ENCODE measurements around the gene SRGAP2C. TPM values are rescaled to one million over a fixed set of nuclear protein-coding genes. Genes with fewer than 3 reads are reported as not detected.
"Not testable (repeated sequence)": the region's sequence is repeated elsewhere in the genome, so short reads cannot be mapped to it uniquely, and the experiment has no call there.

The SRGAP2C gene
- total RNA-seq, 1 experiment from 2014 or later, result 26.2 TPM

DNA sequence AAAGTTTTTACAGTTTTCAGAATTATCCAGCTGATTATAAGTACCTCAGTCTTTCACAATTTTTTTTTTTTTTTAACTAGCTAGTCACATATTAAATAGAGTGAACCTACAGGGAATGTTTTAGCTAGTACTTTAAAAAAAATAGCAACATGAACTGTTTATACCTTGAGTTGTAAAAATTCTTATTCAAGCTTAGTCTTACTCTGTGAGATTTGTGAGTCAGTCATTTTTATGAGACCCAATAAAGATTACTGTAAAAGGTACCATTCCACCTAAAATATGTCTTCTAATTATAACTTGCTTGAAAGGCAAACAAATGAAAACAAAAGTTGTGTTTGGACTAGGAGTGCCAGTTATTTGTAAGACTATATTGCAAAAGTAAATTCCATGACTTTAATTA lies 6.6 kb upstream of the SRGAP2C start:
- H3K4me3 ChIP-seq (ENCODE audit: low read length); H3K9me3 ChIP-seq (ENCODE audit: low read length); H4K20me1 ChIP-seq (ENCODE audit: insufficient read depth, low read depth, low read length); H3K27ac ChIP-seq (ENCODE audit: low read length); H3K9me2 ChIP-seq (replicated peaks; ENCODE audit: insufficient read depth, low read length); H3K79me2 ChIP-seq (ENCODE audit: low read length); H2AFZ ChIP-seq (ENCODE audit: low read length); H3K9ac ChIP-seq (ENCODE audit: low read length); H3K4me1 ChIP-seq (ENCODE audit: low read length); H3K27me3 ChIP-seq (ENCODE audit: low read length); H3K36me3 ChIP-seq (ENCODE audit: insufficient read depth, low read length); DNase-seq; H3K4me2 ChIP-seq (ENCODE audit: low read depth, low read length, poor library complexity, severe bottlenecking): not testable (repeated sequence)

DNA sequence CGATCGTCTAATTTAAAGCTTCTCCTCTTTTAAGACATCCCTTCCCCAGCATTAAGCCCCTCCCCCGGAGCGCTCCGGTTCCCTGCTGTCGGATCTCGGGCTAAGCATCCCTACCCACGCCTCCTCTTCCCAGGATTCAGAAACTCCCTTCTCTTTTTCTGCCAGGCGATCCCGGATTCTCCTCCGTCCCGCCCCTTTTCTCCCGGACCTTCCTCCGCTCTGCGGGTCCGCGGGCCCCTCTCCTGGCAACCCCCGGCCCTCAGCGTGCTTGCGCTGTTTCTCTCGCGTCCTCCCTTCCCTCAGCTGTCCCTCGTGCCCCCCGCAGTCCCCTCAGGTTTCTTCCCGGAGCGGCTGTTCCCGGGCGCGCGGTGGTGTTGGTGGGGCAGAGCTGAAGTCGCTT lies 908 bp upstream of the SRGAP2C start:
- peak; percentile 10 for DNase-seq
- Histone ChIP-seq H3K4me3 (ENCODE audit: low read length) (peak overlapping the region; percentile 51; the same call in 1 of the 2 replicates), H3K9ac (ENCODE audit: low read length) (peak overlapping the region; percentile 63), H3K4me2 (ENCODE audit: low read depth, low read length, poor library complexity, severe bottlenecking) (peak overlapping the region; percentile 26)
- not testable (repeated sequence) for H2AFZ ChIP-seq (ENCODE audit: low read length); H3K9me2 ChIP-seq (replicated peaks; ENCODE audit: insufficient read depth, low read length); H3K9me3 ChIP-seq (ENCODE audit: low read length); H3K36me3 ChIP-seq (ENCODE audit: insufficient read depth, low read length); H3K79me2 ChIP-seq (ENCODE audit: low read length); H3K27ac ChIP-seq (ENCODE audit: low read length); H3K4me1 ChIP-seq (ENCODE audit: low read length); H4K20me1 ChIP-seq (ENCODE audit: insufficient read depth, low read depth, low read length); H3K27me3 ChIP-seq (ENCODE audit: low read length)

DNA sequence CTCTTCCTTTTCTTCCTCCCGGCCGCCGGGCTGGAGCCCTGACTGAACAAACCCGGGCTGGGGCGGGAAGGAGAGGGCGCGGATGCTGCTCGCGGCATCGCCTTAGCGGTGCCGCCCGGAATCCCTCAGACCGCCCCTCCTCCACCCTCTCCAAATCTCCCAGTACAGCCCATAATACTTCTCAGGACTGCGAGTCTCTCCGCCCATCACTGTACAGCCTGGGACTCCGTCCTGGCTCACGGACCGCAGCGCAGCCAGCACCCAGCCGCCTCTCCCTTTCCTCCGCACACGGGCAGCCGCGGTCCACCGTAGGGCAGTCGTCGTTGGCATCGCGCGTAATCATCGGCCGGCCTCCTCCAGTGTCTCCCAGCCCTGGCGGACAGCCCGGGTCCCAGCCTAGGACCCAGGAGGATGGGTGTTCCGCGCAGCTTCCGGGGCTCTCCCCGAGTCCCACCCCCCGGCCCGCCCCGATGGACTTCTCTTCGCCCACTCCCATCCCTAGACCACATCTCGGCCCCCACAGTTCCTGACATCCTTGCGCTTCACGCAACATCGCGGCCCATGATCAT lies 449 bp downstream of the SRGAP2C start:
- not testable (repeated sequence) for H3K4me1 ChIP-seq (ENCODE audit: low read length); H3K9me2 ChIP-seq (replicated peaks; ENCODE audit: insufficient read depth, low read length); H3K27me3 ChIP-seq (ENCODE audit: low read length); DNase-seq; H3K36me3 ChIP-seq (ENCODE audit: insufficient read depth, low read length); H2AFZ ChIP-seq (ENCODE audit: low read length); H3K4me2 ChIP-seq (ENCODE audit: low read depth, low read length, poor library complexity, severe bottlenecking); H4K20me1 ChIP-seq (ENCODE audit: insufficient read depth, low read depth, low read length); H3K27ac ChIP-seq (ENCODE audit: low read length); H3K9me3 ChIP-seq (ENCODE audit: low read length)
- peak overlapping the region; percentile 41; the same call in 1 of the 2 replicates for H3K4me3 ChIP-seq (ENCODE audit: low read length)
- H3K79me2 ChIP-seq (ENCODE audit: low read length), result peaks cover 12% of the 10 kb centered on the region; the same call in 1 of the 2 replicates
- 0 out of 2 replicates have a peak overlapping the region, but pooled peaks have one; percentile 35 for H3K9ac ChIP-seq (ENCODE audit: low read length)

DNA sequence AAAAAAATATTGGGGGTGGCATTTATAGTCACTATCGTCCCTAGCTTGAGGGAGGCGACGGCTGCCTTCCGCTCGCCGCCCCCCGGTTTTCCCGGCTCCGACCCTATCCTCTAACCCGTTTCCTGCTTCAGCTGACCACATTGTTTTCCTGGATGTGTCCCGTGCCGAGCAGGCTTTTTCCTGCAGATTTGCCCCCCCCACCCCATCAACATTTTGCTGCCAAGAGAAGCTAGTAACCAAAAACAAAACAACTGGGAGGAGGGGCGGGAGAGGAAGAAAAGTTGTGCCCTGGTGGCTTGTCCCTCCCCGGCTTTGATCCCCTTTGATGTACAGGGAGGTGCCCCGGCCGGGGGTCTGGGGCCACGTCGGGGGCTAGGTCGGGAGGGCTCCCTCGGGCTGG lies 1.4 kb downstream of the SRGAP2C start:
- H3K27ac ChIP-seq (ENCODE audit: low read length); H3K4me1 ChIP-seq (ENCODE audit: low read length); H3K36me3 ChIP-seq (ENCODE audit: insufficient read depth, low read length); H3K27me3 ChIP-seq (ENCODE audit: low read length); H3K9me3 ChIP-seq (ENCODE audit: low read length); H2AFZ ChIP-seq (ENCODE audit: low read length); H3K9ac ChIP-seq (ENCODE audit: low read length); H4K20me1 ChIP-seq (ENCODE audit: insufficient read depth, low read depth, low read length); H3K4me3 ChIP-seq (ENCODE audit: low read length); H3K4me2 ChIP-seq (ENCODE audit: low read depth, low read length, poor library complexity, severe bottlenecking); DNase-seq; H3K9me2 ChIP-seq (replicated peaks; ENCODE audit: insufficient read depth, low read length): not testable (repeated sequence)
- H3K79me2 ChIP-seq (ENCODE audit: low read length), result peaks cover 14% of the 10 kb centered on the region; the same call in 1 of the 2 replicates

DNA sequence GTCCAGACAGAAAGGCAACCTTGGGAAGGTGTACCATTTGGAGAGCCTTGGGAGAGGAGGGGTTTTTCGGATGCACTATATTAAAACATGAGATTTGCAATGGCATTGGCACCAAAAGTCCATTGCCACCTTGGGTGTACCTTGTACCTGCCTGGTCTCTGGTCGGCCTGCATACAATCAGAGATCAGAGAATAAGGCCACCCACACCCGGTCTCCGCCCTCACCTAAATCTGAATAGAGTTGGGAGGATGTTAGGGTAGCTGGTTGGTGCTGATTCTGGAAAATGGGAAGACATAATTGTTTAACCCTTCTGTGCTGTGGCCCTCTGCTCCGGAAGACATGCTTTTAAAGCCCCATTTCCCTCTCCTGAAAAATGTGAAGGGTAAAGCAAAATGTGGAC lies 3.1 kb downstream of the SRGAP2C start:
- H3K79me2 ChIP-seq (ENCODE audit: low read length), result peaks cover 14% of the 10 kb centered on the region; the same call in 1 of the 2 replicates
- H3K27ac ChIP-seq (ENCODE audit: low read length); H3K9me3 ChIP-seq (ENCODE audit: low read length); H4K20me1 ChIP-seq (ENCODE audit: insufficient read depth, low read depth, low read length); H3K36me3 ChIP-seq (ENCODE audit: insufficient read depth, low read length); H3K4me1 ChIP-seq (ENCODE audit: low read length); H2AFZ ChIP-seq (ENCODE audit: low read length); H3K27me3 ChIP-seq (ENCODE audit: low read length); H3K9me2 ChIP-seq (replicated peaks; ENCODE audit: insufficient read depth, low read length): not testable (repeated sequence)
- peak overlapping the region; percentile 52 for H3K9ac ChIP-seq (ENCODE audit: low read length)
- peak overlapping the region; percentile 63 for H3K4me2 ChIP-seq (ENCODE audit: low read depth, low read length, poor library complexity, severe bottlenecking)
- peak; percentile 4 for DNase-seq
- H3K4me3 ChIP-seq (ENCODE audit: low read length), result peak overlapping the region; percentile 62

DNA sequence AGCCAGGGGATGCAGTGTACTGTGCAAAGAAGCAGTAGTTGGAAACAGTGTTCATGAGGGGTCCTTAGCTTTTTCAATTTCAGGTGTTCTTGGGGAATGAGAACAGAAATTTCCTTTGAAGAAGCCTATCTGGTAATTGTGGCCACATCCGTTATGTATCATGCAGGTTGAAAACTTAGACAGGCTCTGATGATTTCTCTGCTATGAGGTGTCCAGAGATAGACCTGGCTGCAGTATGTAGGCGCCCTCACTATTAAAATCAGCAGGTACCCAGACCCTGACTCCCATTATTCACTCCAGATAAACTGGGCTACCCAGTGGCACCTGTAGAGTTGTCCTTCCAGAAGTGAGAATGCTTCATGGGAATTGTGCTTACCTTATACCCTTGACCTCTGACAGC lies 7.7 kb downstream of the SRGAP2C start:
- H3K79me2 ChIP-seq (ENCODE audit: low read length), result peaks cover 17% of the 10 kb centered on the region; the same call in 1 of the 2 replicates
- H3K9me3 ChIP-seq (ENCODE audit: low read length); H3K9me2 ChIP-seq (replicated peaks; ENCODE audit: insufficient read depth, low read length); H3K4me1 ChIP-seq (ENCODE audit: low read length); H3K36me3 ChIP-seq (ENCODE audit: insufficient read depth, low read length); H2AFZ ChIP-seq (ENCODE audit: low read length); H3K27ac ChIP-seq (ENCODE audit: low read length); H3K27me3 ChIP-seq (ENCODE audit: low read length); DNase-seq; H3K4me2 ChIP-seq (ENCODE audit: low read depth, low read length, poor library complexity, severe bottlenecking); H4K20me1 ChIP-seq (ENCODE audit: insufficient read depth, low read depth, low read length); H3K4me3 ChIP-seq (ENCODE audit: low read length); H3K9ac ChIP-seq (ENCODE audit: low read length): not testable (repeated sequence)

DNA sequence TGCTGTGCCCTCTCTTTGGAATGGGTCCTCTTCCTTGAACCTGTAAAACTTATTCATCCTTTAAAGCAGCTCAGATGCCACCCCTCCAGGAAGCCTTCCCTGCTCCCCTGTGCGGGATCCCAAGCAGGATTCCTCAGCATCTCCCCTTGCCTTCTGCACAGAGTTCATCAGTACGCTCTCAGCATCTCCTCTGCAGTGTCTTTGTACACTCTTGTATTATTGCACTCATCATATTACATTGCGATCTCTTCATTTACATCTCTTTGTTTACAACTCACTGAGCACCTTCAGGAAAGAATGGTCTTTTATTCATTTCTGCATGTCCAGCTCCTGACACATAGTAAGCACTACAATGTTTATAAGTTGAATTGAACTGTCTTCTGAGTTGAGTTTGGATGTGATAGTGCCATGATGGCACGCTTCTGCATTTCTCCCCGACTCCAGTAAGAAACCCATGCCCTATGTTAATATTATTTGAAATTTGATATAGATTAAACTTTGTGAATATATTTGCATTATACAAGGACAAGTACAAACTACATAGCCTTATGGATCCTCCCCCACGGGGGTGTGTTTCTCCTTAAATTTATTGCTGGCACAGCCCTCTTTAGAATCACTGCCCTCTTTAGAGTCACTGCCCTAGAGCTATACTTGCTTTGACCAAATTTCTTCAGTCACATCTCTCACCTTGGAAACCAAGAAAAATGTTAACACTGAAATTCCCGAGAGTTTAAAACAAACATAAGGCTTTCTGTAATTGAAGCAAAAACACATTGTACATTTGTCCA lies 12.5 kb downstream of the SRGAP2C start:
- not testable (repeated sequence) for H3K27me3 ChIP-seq (ENCODE audit: low read length); H3K9me2 ChIP-seq (replicated peaks; ENCODE audit: insufficient read depth, low read length); H3K4me3 ChIP-seq (ENCODE audit: low read length); H4K20me1 ChIP-seq (ENCODE audit: insufficient read depth, low read depth, low read length); H3K9me3 ChIP-seq (ENCODE audit: low read length); H3K36me3 ChIP-seq (ENCODE audit: insufficient read depth, low read length); H2AFZ ChIP-seq (ENCODE audit: low read length); H3K27ac ChIP-seq (ENCODE audit: low read length); H3K4me1 ChIP-seq (ENCODE audit: low read length); H3K4me2 ChIP-seq (ENCODE audit: low read depth, low read length, poor library complexity, severe bottlenecking); H3K9ac ChIP-seq (ENCODE audit: low read length); DNase-seq
- peaks cover 16% of the 10 kb centered on the region for H3K79me2 ChIP-seq (ENCODE audit: low read length)

DNA sequence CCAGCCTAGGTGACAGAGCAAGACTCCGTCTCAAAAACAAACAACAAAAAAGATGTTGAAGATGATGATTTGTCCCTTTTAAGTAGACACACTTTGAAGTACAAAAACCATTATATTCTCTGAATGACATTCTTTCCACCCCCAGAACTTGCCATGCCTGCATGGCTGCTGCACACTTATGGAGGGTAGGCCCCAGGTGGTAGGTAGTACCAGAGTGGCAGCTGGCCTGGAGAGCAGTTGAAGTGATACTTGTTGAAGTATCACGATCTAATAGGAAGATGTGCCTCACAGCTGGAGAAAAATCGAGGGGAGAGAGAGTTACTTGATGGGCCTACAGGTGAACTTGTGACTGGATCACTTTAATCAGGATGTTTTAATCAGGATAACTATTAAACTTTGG lies 15.0 kb downstream of the SRGAP2C start:
- H3K27me3 ChIP-seq (ENCODE audit: low read length); DNase-seq; H3K27ac ChIP-seq (ENCODE audit: low read length); H4K20me1 ChIP-seq (ENCODE audit: insufficient read depth, low read depth, low read length); H2AFZ ChIP-seq (ENCODE audit: low read length); H3K4me3 ChIP-seq (ENCODE audit: low read length); H3K9ac ChIP-seq (ENCODE audit: low read length); H3K4me1 ChIP-seq (ENCODE audit: low read length); H3K36me3 ChIP-seq (ENCODE audit: insufficient read depth, low read length); H3K9me2 ChIP-seq (replicated peaks; ENCODE audit: insufficient read depth, low read length); H3K9me3 ChIP-seq (ENCODE audit: low read length); H3K4me2 ChIP-seq (ENCODE audit: low read depth, low read length, poor library complexity, severe bottlenecking): not testable (repeated sequence)
- peaks cover 18% of the 10 kb centered on the region for H3K79me2 ChIP-seq (ENCODE audit: low read length)

Measured in Karpas-422 (cell line).